ENCODE data around the gene FTH1. TPM values are rescaled to one million over a fixed set of nuclear protein-coding genes. Genes with fewer than 3 reads are reported as not detected.

FTH1 gene
- total and polyA plus RNA-seq, 2 of the 13 experiments (the other 11 are each of a cell fraction or from before 2014, with no cell fraction given): 607 to 760 TPM

DNA sequence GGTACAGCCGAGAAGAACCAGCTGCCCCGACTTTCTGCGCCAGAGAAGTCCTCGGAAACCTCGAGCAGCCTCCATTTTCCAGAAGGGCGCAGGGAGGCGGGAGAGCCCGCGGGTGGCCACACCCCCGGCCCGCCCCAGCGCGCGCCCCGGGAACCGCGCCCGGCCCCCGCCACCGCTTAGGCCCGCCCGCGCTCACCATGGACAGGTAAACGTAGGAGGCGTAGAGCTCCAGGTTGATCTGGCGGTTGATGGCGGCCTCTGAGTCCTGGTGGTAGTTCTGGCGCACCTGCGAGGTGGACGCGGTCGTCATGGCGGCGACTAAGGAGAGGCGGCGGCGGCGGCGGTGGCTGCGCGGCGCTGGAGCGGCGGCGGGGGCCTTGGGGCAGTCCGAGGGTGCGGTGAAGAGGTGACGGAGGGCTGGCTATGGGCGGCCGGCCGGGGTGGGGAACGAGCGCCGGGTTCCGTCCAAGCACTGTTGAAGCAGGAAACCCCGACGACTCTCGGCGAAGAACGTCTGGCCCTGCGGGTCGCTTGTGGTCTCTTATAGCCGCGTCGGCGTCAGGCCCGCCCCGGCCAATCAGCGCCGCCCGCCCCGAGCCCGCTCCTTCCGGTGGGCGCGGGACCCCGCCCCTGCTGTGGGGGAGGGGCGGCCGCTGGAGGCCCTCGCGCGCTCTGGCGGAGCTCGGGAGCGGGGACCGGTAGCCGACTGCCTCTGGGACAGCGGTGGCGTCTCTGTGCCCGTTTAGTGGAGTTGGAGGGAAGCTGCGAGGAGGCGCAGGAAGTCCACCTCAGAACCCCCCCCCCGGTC lies at the start of gene FTH1 (continued):
- TF ChIP-seq CEBPB (IDR thresholded peaks at IDR 0.05; ENCODE audit: borderline replicate concordance, low read depth, low read length) (no peak), ZNF891 (CRISPR knock-in tag; IDR thresholded peaks at IDR 0.05) (peak; percentile 77; the same call in 1 of the 2 replicates), MNT (IDR thresholded peaks at IDR 0.05) (no peak), ZNF281 (CRISPR knock-in tag; IDR thresholded peaks at IDR 0.05; ENCODE audit: borderline replicate concordance) (peak; percentile 100), ZBTB26 (CRISPR knock-in tag; IDR thresholded peaks at IDR 0.05; ENCODE audit: borderline replicate concordance) (no peak), YEATS2 (CRISPR knock-in tag; IDR thresholded peaks at IDR 0.05; ENCODE audit: borderline replicate concordance) (no peak), REPIN1 (CRISPR knock-in tag; IDR thresholded peaks at IDR 0.05; ENCODE audit: borderline replicate concordance, low read depth) (peak; percentile 51; the same call in 1 of the 2 replicates), BCL6 (CRISPR knock-in tag; IDR thresholded peaks at IDR 0.05) (no peak), ZNF512 (CRISPR knock-in tag; IDR thresholded peaks at IDR 0.05) (no peak), CHD4 (IDR thresholded peaks at IDR 0.05; ENCODE audit: borderline replicate concordance, low read length) (no peak), SRSF4 (IDR thresholded peaks at IDR 0.05; ENCODE audit: low read depth, low read length, poor library complexity, severe bottlenecking) (peak; percentile 84), ZNF557 (CRISPR knock-in tag; IDR thresholded peaks at IDR 0.05) (no peak), FOXK2 (IDR thresholded peaks at IDR 0.05) (no peak), ZSCAN20 (CRISPR knock-in tag; IDR thresholded peaks at IDR 0.05; ENCODE audit: borderline replicate concordance) (peak; percentile 81), PTBP1 (IDR thresholded peaks at IDR 0.05; ENCODE audit: low read depth, low read length, poor library complexity, severe bottlenecking) (no peak), ZNF879 (CRISPR knock-in tag; IDR thresholded peaks at IDR 0.05) (no peak), ZNF282 (IDR thresholded peaks at IDR 0.05; ENCODE audit: partially characterized antibody) (no peak), GATAD2A (CRISPR knock-in tag; IDR thresholded peaks at IDR 0.05) (0 out of 2 replicates have a peak, but pooled peaks have one; percentile 14), SCMH1 (CRISPR knock-in tag; IDR thresholded peaks at IDR 0.05; ENCODE audit: borderline replicate concordance) (no peak), ZBTB1 (CRISPR knock-in tag; IDR thresholded peaks at IDR 0.05; ENCODE audit: borderline replicate concordance) (no peak), MTF2 (CRISPR knock-in tag; IDR thresholded peaks at IDR 0.05; ENCODE audit: borderline replicate concordance) (no peak)
- TF ChIP-seq, protein P1, sequence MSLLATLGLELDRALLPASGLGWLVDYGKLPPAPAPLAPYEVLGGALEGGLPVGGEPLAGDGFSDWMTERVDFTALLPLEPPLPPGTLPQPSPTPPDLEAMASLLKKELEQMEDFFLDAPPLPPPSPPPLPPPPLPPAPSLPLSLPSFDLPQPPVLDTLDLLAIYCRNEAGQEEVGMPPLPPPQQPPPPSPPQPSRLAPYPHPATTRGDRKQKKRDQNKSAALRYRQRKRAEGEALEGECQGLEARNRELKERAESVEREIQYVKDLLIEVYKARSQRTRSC (CRISPR knock-in tag; IDR thresholded peaks at IDR 0.05; ENCODE audit: low read depth): no peak

All from HepG2 (cell line).